HepG2 (cell line): ENCODE data around the gene SLC23A2. TPM values are rescaled to one million over a fixed set of nuclear protein-coding genes. Genes with fewer than 3 reads are reported as not detected.

Source experiments
- CHD2 ChIP-seq: IDR thresholded peaks from 2 replicates; pipeline ENCODE4 v1.6.1; 2011; ENCODE audit warnings: low read depth, low read length, improper control_type of control experiment
- ELF4 ChIP-seq: sonication (generic); formaldehyde crosslinking; IDR thresholded peaks from 2 replicates; pipeline ENCODE4 v1.5.0; 2020; ENCODE audit warnings: missing genetic modification reagents, mild to moderate bottlenecking, moderate library complexity, borderline replicate concordance
- ETV5 ChIP-seq: IDR thresholded peaks from 2 replicates; pipeline ENCODE4 v1.6.1; 2018; ENCODE audit warnings: missing biosample characterization, missing genetic modification reagents, inconsistent platforms, borderline replicate concordance
- FOXC1 ChIP-seq: sonication (generic); formaldehyde crosslinking; IDR thresholded peaks from 2 replicates; pipeline ENCODE4 v1.8.0; 2022; ENCODE audit warnings: mild to moderate bottlenecking, missing genetic modification reagents, borderline replicate concordance
- GFI1 ChIP-seq: sonication (generic); formaldehyde crosslinking; IDR thresholded peaks from 2 replicates; pipeline ENCODE4 v1.5.0; 2020; ENCODE audit warnings: missing genetic modification reagents, mild to moderate bottlenecking, borderline replicate concordance
- KMT2A ChIP-seq: sonication (generic); formaldehyde crosslinking; IDR thresholded peaks from 2 replicates; pipeline ENCODE4 v1.4.0; 2020; ENCODE audit warnings: missing genetic modification reagents
- NR0B2 ChIP-seq: sonication (generic); formaldehyde crosslinking; IDR thresholded peaks from 2 replicates; pipeline ENCODE4 v1.4.0; 2020; ENCODE audit warnings: mild to moderate bottlenecking, missing genetic modification reagents
- PAWR ChIP-seq: sonication (generic); formaldehyde crosslinking; IDR thresholded peaks from 2 replicates; pipeline ENCODE4 v1.4.0; 2020; ENCODE audit warnings: missing genetic modification reagents, mild to moderate bottlenecking, borderline replicate concordance
- SALL1 ChIP-seq: sonication (generic); formaldehyde crosslinking; IDR thresholded peaks from 2 replicates; pipeline ENCODE4 v1.8.0; 2022; ENCODE audit warnings: mild to moderate bottlenecking, missing genetic modification reagents
- SATB2 ChIP-seq: sonication (generic); formaldehyde crosslinking; IDR thresholded peaks from 2 replicates; pipeline ENCODE4 v1.5.0; 2020; ENCODE audit warnings: missing genetic modification reagents
- SPEN ChIP-seq: sonication (generic); formaldehyde crosslinking; IDR thresholded peaks from 2 replicates; pipeline ENCODE4 v1.5.1; 2020; ENCODE audit warnings: low read depth, mild to moderate bottlenecking, missing genetic modification reagents
- SRSF1 ChIP-seq: fragments of 200-400 bp; formaldehyde crosslinking; optimal IDR thresholded peaks from 2 replicates; pipeline ENCODE3; 2017; ENCODE audit warnings: mild to moderate bottlenecking, low read depth, low read length, moderate library complexity
- SRSF9 ChIP-seq: fragments of 200-400 bp; formaldehyde crosslinking; IDR thresholded peaks from 2 replicates; pipeline ENCODE4 v1.6.1; 2018; ENCODE audit warnings: borderline replicate concordance, mild to moderate bottlenecking, low read depth, low read length; ENCODE audit not compliant: insufficient read depth, poor library complexity, severe bottlenecking
- TIGD3 ChIP-seq: sonication (generic); formaldehyde crosslinking; IDR thresholded peaks from 2 replicates; pipeline ENCODE4 v1.5.1; 2020; ENCODE audit warnings: mild to moderate bottlenecking, missing genetic modification reagents, borderline replicate concordance
- ZBTB33 ChIP-seq: sonication (generic); formaldehyde crosslinking; IDR thresholded peaks from 2 replicates; pipeline ENCODE4 v1.4.0; 2020; ENCODE audit warnings: missing genetic modification reagents
- ZBTB43 ChIP-seq: sonication (generic); formaldehyde crosslinking; conservative IDR thresholded peaks from 2 replicates; pipeline ENCODE4 v1.4.0; 2020; ENCODE audit warnings: missing genetic modification reagents
- ZFP91 ChIP-seq: sonication (generic); formaldehyde crosslinking; IDR thresholded peaks from 2 replicates; pipeline ENCODE4 v1.9.0; 2022; ENCODE audit warnings: missing genetic modification reagents, mild to moderate bottlenecking, borderline replicate concordance
- ZNF44 ChIP-seq: sonication (generic); formaldehyde crosslinking; IDR thresholded peaks from 2 replicates; pipeline ENCODE4 v1.5.1; 2020; ENCODE audit warnings: mild to moderate bottlenecking, missing genetic modification reagents
- ZNF652 ChIP-seq: IDR thresholded peaks from 2 replicates; pipeline ENCODE4 v1.6.1; 2016; ENCODE audit warnings: low read depth, borderline replicate concordance
- ZNF670 ChIP-seq: sonication (generic); formaldehyde crosslinking; IDR thresholded peaks from 2 replicates; pipeline ENCODE4 v1.8.0; 2022; ENCODE audit warnings: mild to moderate bottlenecking, missing genetic modification reagents, borderline replicate concordance
- ZNF747 ChIP-seq: sonication (generic); formaldehyde crosslinking; IDR thresholded peaks from 2 replicates; pipeline ENCODE4 v1.8.1; 2023; ENCODE audit warnings: missing genetic modification reagents, mild to moderate bottlenecking, borderline replicate concordance
- ZNF75D ChIP-seq: sonication (generic); formaldehyde crosslinking; IDR thresholded peaks from 2 replicates; pipeline ENCODE4 v1.8.1; 2023; ENCODE audit warnings: missing genetic modification reagents, mild to moderate bottlenecking, borderline replicate concordance
- ZNF792 ChIP-seq: IDR thresholded peaks from 2 replicates; pipeline ENCODE4 v1.6.1; 2016
- ZSCAN29 ChIP-seq: sonication (generic); formaldehyde crosslinking; conservative IDR thresholded peaks from 2 replicates; pipeline ENCODE4 v1.4.0; 2020; ENCODE audit warnings: mild to moderate bottlenecking, missing genetic modification reagents
- polyA plus RNA-seq, 8 experiments: library from polyadenylated mRNA; depleted of rRNA in 3 of 8; stranded (reverse) in 7 of 8; unstranded in 1 of 8; fragments of >200 nt; fragmentation: Illumina TruSeq in 4 of 8; extraction: Trizol in 4 of 8; gene quantifications; 2 replicates each; pipeline versions ENCODE4 v1.2.1 to v1.2.3, GENCODE V29; 2011 to 2016; ENCODE audit warnings: low read depth in 4 of 8, missing spikeins in 1 of 8, mixed read lengths in 1 of 8; ENCODE audit not compliant: insufficient read depth in 1 of 8
- total RNA-seq, 5 experiments: library from RNA; depleted of rRNA; stranded (reverse); fragments of >200 nt; fragmentation: Illumina TruSeq; extraction: Trizol; gene quantifications; 2 replicates each; pipeline ENCODE4 v1.2.3, GENCODE V29; 2016; ENCODE audit warnings: low read depth in 1 of 5

Gene SLC23A2
- total and polyA plus RNA-seq, 2 of the 13 experiments (the other 11 are each of a cell fraction or from before 2014, with no cell fraction given): 42.2 to 51.2 TPM

- TF ChIP-seq NR0B2 (no peak), ETV5 (peak; percentile 99), SRSF9 (no peak), GFI1 (peak; percentile 98), SRSF1 (no peak), CHD2 (no peak), TIGD3 (no peak), PAWR (no peak), KMT2A (CRISPR knock-in tag) (peak; percentile 87), ZNF670 (CRISPR knock-in tag) (peak; percentile 95), SATB2 (CRISPR knock-in tag) (no peak), ZBTB33 (CRISPR knock-in tag) (peak; percentile 82), ZNF75D (CRISPR knock-in tag) (no peak), ELF4 (CRISPR knock-in tag) (no peak), SALL1 (CRISPR knock-in tag) (peak; percentile 99), FOXC1 (CRISPR knock-in tag) (no peak), ZNF792 (CRISPR knock-in tag) (peak; percentile 90; the same call in 1 of the 2 replicates), ZFP91 (CRISPR knock-in tag) (no peak; the same call in 1 of the 2 replicates), ZNF652 (CRISPR knock-in tag) (peak; percentile 71; the same call in 1 of the 2 replicates), SPEN (peak; percentile 71; the same call in 1 of the 2 replicates), ZBTB43 (CRISPR knock-in tag) (peak; percentile 84), ZSCAN29 (CRISPR knock-in tag) (peak; percentile 93), ZNF747 (no peak; the same call in 1 of the 2 replicates), ZNF44 (CRISPR knock-in tag) (no peak; the same call in 1 of the 2 replicates)
Measured at GRCh38 chr20:4961746-4962145, 39.6 kb downstream of the SLC23A2 start (continued).
